NCI-H1930 (cell line): ENCODE measurements around the gene HLCS.
"Not testable (repeated sequence)": the region's sequence is repeated elsewhere in the genome, so short reads cannot be mapped to it uniquely, and the experiment has no call there.

ENCODE experiments used
- DNase-seq, 2 experiments: peaks; one replicate each; lab custom pipeline; 2025; lab: John Stamatoyannopoulos, UW

The HLCS gene

GRCh38 chr21:36966066-36966820, at the start of gene HLCS:
HLCS (minus strand) TSS chr21:36966669; CDS start chr21:36966638, 31 bp downstream.
- peak; percentile 80 to 81 for DNase-seq

GRCh38 chr21:37009740-37010341, 43.4 kb upstream of the HLCS start:
- DNase-seq: peak; percentile 23 to 25

DNA sequence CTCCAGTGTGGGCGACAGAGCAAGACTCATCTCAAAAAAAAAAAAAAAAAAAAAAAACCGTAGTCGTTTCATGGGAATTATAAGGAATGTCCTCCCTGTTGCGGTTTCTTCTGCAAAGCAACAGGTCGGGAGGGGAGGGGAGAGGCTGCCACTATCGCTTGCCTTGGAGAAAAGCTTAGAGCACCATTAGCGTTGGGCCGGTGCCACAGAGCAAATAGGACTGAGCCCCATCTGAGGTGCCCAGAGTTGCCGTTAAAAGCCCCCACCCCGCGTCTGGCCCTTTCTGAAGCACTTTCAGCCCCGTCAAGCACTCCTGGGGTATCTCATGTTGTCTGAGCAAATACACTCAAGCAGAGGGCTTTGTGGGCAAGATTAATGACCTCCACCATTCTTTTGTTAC, 42.3 kb upstream of the HLCS start:
- DNase-seq: peak; percentile 77 to 89

DNA sequence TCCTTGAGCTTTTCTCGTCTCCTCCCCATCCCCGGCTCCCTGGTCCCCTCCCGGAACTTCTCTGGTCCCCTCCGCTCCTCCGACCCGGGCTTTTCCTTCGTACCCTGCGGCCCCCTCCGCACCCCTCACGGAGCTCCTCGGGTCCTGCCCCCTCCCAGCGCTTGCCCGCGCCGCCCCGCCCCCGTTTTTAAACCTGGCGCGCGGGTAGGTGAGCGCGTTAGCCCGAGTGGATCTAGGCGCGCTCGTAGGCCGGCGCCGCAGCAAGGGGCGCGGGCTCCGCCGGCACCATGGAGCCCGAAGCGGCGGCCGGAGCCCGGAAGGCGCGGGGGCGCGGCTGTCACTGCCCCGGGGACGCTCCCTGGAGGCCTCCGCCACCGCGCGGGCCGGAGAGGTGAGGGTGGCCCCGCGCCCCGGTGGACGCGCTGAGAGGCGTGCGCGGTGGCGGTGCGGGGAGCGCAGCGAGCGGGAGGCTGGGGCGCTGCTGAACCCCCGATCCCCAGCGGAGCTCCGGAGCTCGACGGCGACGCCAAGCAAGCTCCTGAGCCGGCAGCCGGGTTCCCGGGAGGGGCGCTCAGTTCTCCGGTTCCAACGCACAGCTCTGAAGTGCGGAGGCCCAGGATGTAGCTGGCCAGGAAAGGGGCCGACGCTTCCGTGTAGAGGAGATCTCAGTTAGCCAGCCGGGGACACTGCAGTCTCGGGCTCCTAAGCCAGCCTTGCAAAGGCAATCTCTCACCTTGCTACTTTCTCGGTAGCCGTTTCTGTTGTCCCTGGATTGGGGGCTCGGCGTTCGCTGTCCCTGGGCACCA, 40.2 kb upstream of the HLCS start, which contains the start of gene RIPPLY3:
TSS of gene RIPPLY3 (plus strand) at position 217 of the 806 bp plus-strand sequence. CDS start at position 288, 71 bp downstream.
- peak; percentile 7 to 9 for DNase-seq

- DNase-seq: no peak
Observed at GRCh38 chr21:37005548-37006485, 39.3 kb upstream of the HLCS start.

DNA sequence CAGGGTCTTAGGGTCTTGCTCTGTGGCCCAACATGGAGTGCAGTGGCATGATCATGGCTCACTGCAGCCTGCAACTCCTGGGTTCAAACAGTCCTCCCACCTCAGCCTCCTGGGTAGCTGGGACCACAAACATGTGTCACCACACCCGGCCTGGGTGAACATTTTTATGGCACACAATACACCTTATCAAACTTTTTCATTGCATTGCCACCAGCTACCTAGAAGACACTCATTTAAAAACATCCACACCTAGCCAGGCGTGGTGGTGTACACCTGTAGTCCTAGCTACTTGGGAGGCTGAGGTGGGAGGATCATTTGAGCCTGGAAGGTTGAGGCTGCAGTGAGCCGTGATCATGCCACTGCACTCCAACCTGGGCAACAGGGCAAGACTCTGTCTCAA, 37.4 kb upstream of the HLCS start:
- DNase-seq: not testable (repeated sequence)

GRCh38 chr21:37002851-37003250, 36.4 kb upstream of the HLCS start:
- not testable (repeated sequence) for DNase-seq

DNA sequence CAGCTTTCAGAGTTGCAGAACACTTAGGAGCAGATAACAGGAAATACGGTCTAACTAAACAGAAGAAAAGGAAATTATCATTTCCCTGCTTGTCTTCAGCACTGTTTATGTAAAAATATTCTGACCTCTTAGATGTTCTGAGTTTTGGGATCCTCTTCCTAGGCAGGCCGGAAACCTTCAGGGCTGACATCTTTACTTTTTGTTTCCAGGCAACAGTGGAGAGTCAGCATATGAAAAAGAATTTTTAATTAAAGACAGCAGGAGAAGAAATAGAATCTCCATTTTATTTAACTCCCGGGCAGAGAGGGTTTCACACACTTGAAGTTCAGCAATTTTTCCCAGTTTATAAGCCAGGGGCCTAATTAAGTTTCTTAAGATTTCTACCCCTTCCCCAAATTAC, 35.0 kb upstream of the HLCS start:
- no peak for DNase-seq

DNA sequence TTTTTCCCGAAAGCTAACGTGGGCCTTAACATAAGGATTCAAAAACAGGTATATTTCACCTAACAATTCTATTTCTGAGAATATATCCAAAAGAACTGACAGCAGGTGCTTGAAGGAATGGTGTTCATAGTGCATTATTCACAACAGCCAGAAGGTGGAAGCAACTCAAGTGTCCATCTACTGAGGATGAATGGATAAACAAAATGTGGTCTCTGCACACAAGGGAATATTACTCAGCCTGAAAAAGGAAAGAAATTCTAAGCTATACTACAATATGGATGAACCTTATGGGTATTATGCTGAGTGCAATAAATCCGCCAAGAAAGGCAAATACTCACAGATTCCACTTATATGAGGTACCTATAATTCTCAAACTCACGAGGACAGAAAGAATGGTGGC, 33.9 kb upstream of the HLCS start:
- DNase-seq: no peak

GRCh38 chr21:36999131-36999898, 32.8 kb upstream of the HLCS start:
- no peak for DNase-seq

DNA sequence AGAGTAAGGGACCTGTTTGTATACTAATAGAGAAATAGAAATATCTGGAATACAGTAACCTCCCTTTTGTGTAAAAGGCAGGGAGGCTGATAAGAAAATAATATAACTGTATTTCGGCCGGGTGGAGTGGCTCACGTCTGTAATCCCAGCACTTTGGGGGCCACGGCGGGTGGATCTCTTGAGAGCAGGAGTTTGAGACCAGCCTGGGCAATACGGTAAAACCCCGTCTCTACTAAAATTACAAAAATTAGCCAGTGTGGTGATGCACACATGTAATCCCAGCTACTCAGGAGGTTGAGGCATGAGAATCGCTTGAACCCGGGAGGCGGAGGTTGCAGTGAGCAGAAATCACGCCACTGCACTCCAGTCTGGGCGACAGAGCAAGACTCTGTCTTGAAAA, 28.8 kb upstream of the HLCS start:
- DNase-seq: not testable (repeated sequence)

DNA sequence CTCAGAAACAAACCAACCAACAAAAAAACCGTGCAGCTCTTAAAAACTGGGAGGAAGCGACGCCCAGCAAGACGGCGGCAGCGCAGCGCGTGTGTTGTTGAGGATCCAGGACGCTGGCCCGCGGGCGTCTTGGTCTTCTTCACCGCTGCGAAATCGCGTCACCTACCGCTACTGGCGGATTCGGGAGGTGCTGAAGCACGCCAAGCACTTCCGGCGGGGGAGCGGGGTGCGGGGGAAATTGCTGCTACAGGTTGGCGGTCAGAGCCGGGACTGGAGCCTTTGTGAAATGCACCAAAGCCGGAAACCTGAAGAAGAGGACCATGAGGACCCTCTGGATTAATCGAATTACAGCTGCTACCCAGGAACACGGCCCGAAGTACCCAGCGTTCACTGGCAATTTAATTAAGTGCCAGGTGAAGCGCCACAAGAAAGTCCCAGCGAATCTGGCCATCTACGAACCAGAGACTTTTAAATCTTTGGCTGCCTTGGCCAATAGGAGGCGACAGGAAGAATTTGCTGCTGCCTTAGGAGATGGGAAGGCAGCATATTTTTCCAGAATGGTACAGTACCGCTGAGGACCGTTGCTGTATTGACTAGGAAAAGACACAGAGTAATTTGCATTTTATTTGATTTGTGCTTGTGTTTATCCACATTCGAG, 28.2 kb upstream of the HLCS start:
- DNase-seq: no peak

GRCh38 chr21:36992671-36993070, 26.2 kb upstream of the HLCS start:
- no peak for DNase-seq

DNA sequence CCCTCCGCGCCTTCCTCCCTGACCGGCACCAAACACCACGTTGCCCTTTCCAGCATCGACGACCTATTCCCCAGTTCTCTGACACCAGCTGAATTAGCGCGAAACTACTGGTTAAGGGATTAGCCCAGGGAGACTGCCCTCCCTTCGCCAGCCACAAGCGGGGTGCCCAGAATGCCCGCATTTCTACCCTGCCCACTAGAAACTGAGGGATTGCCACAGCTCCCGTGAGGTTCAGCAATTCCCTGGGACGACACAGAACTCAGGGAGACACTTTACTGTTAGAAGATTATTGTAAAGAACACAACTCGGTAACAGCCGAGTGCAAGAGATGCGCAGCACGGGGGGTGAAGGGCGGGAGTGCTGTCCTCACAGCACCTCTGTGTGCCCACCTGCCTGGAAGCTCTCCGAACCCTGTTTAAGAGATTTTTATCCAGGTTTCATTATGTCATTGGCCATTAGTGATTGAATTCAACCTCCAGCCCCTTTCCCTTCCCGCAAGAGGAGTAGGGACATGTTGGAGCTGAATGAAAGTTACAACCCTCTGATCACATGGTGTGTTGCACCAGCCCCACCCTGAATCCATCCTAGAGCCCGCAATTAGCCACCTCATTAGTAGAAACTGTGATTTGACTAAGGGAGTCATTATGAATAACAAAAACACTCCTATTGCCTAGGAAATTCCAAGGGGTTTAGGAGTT, 24.2 kb upstream of the HLCS start:
- no peak for DNase-seq

DNA sequence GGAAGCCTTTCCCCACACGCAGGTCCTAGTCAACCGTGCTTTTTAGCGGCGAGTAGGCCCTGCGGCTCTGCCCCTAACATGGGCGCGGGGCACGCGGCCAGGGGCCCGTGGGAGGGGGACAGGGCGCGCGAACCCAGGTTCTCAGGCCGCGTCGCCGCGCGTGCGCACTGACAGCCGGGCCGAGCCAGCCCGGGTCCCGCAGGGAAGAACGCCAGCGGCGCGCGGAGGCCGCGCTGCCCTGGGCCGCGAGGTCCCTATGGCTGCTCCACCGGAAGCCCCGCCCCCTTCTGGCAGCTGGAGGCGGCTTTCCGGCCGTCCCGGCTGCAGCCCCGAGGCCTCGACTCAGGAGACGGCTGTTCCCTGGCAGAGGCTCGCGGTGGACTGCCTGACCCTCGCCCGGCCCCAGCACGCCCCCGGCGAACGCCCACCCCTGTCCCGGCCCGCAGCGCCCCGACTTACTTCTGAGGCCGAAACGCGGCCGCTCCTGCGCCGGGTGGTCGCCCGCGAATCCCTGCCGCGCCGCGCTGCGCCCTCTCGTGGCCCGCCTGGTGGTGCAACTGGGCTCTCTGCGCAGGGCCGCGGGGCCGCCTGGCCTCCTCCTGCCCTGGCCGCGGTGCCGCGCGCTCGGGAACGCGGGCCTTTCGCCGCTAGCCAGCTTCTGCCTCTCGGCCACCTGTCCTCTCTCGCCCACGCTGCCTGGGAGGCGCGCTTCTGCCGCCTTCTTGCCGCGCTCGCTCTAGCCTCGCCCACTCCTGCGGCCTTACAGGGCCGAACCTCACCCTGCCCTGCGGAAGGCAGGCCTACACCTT, 23.4 kb upstream of the HLCS start:
- DNase-seq: peak; percentile 83 to 88

DNA sequence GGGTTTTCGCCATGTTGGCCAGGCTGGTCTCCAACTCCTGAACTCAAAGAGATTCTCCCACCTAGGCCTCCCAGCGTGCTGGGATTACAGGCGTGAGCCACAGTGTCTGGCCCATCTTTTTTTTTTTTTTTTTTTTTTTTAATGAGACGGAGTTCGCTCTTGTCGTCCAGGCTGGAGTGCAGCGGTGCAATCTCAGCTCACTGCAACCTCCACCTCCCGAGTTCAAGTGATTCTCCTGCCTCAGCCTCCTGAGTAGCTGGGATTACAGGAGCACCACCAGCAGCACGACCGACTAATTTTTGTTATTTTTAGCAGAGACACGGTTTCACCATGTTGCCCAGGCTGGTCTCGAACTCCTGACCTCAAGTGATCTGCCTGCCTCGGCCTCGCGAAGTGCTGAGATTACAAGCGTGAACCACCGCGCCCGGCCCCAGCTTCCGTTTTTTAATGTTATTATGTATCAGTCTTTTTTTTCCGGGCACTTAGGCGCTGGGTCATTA, 22.8 kb upstream of the HLCS start:
- not testable (repeated sequence) for DNase-seq

DNA sequence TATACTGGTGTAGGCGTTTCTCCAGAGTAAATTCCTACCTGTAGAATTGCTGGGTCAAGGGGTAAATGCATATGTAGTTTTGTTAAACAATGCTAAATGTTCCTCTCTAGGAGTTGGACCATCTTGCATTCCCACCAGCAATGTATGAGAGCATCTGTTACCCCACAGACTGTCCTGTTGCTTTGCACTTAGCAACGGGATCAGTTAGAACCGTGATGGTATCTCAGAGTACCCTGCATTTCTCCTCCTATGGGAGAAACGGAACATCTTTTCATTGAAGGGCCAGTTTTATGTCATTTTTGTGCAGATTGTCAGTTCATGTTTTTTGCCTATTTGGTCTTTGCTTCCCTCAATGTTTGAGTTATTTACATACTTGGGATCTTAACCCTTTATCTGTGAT, 22.1 kb upstream of the HLCS start:
- no peak for DNase-seq

DNA sequence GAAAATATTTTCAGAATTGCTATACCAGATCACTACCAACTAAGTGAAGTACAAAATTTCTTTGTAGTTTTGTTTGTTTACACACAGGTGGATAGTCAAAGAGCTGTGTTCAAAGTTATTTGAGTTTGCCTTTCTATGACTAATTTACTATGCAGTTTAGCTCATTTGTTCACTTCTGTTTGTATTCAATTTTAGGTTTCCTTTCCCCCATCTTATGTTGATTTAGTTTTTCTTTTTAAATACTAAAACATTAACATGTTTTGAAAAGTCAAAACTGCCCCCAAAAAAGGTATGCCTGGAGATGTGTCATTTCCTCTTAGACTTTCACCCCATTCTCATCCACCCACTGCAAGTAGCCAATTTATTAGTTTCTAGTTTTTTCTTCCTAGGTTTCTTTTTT, 21.4 kb upstream of the HLCS start:
- DNase-seq: no peak
